ENCODE measurements around the gene TMEM238. TPM values are rescaled to one million over a fixed set of nuclear protein-coding genes. Genes with fewer than 3 reads are reported as not detected.
A peak's percentile ranks its signal among the peaks of the same experiment; 100 is the strongest.

Gene TMEM238
- total and polyA plus RNA-seq, 10 of the 15 experiments (the other 5 are each of a cell fraction or from before 2014, with no cell fraction given), result 0.05 to 16.9 (median 0.58) TPM; not detected in 1

GRCh38 chr19:55400281-55401087, 16.4 kb upstream of the TMEM238 start:
- H3K9me3 ChIP-seq (replicated peaks; ENCODE audit: control insufficient read depth, insufficient read depth, low read length), result no peaks in the 10 kb centered on the region
- no peak overlapping the region for H3K9ac ChIP-seq (ENCODE audit: control insufficient read depth, insufficient read depth, low read length)
- H3K36me3 ChIP-seq (ENCODE audit: control insufficient read depth in 2 of 2, insufficient read depth in 2 of 2, low read length in 1 of 2), result peaks cover 17 to 22% of the 10 kb centered on the region in 2 experiments; a peak in 3 of 4 replicates
- peaks cover 15% of the 10 kb centered on the region for H3K4me1 ChIP-seq (ENCODE audit: control insufficient read depth, insufficient read depth, low read length)
- in situ Hi-C loops (cut with MboI), result no loop called here
- 82% methylated on average over 14 of the region's 14 CpGs for WGBS (ENCODE audit: insufficient coverage, insufficient replicate concordance, low lambda C conversion rate, missing lambda C conversion rate)
- no peak overlapping the region for H3K4me3 ChIP-seq
- H3K79me2 ChIP-seq (ENCODE audit: control insufficient read depth, insufficient read depth, low read length), result peaks cover 20% of the 10 kb centered on the region
- ChIA-PET CTCF (no interaction called here), RAD21 (ENCODE audit: unreplicated experiment) (interaction anchor here (1.1 kb wide), 1 partner anchor 99 kb away, joined by 3 read pairs; no protein-coding TSS in a partner anchor), SMC1A (ENCODE audit: uncharacterized antibody, unreplicated experiment) (interaction anchor here (1.3 to 2.1 kb wide), 2 partner anchors 9 to 10 kb away, joined by 3 to 5 read pairs; no protein-coding TSS in a partner anchor), POLR2A (interaction anchor here (1.2 kb wide), 1 partner anchor 16 kb away, joined by 3 read pairs; no protein-coding TSS in a partner anchor)
- FAIRE-seq (no peak), DNase-seq (ENCODE audit: low read depth, low spot score) (no peak), ATAC-seq (no peak)
- H2AFZ ChIP-seq (ENCODE audit: control insufficient read depth, low read depth, low read length), result no peak overlapping the region
- H3K4me2 ChIP-seq (ENCODE audit: control insufficient read depth, insufficient read depth), result no peak overlapping the region
- peaks cover 3% of the 10 kb centered on the region for H4K20me1 ChIP-seq (ENCODE audit: control insufficient read depth, insufficient read depth)
- H3K27ac ChIP-seq (ENCODE audit: control insufficient read depth, insufficient read depth), result no peak overlapping the region
- no peaks in the 10 kb centered on the region for H3K27me3 ChIP-seq (replicated peaks in 1 of 2; ENCODE audit: control insufficient read depth in 2 of 2, insufficient read depth in 2 of 2, low read length in 1 of 2)
- intact Hi-C loops (cut with micrococcal nuclease; ENCODE audit: unreplicated experiment), result no loop called here
- BruUV-seq (replicated peaks), result no TSS peak
- TF ChIP-seq MYB (IDR thresholded peaks at IDR 0.05; ENCODE audit: borderline replicate concordance, low read depth, low read length) (no peak), POLR2A (IDR thresholded peaks at IDR 0.05; ENCODE audit: low read depth, low read length) (peak; percentile 21)

- peaks cover 3% of the 10 kb centered on the region; the same call in 1 of the 2 replicates for H4K20me1 ChIP-seq (ENCODE audit: control insufficient read depth, insufficient read depth)
- POLR2A ChIA-PET, result interaction anchor here (0.6 kb wide), 1 partner anchor 241 kb away, joined by 4 read pairs; no protein-coding TSS in a partner anchor
- no TSS peak for BruUV-seq (replicated peaks)
Observed at GRCh38 chr19:55398200-55398925, 14.3 kb upstream of the TMEM238 start.

More at GRCh38 chr19:55398200-55398925, 14.3 kb upstream of the TMEM238 start:
- H3K9me3 ChIP-seq (replicated peaks; ENCODE audit: control insufficient read depth, insufficient read depth, low read length), result no peaks in the 10 kb centered on the region
- WGBS (ENCODE audit: insufficient coverage, insufficient replicate concordance, low lambda C conversion rate, missing lambda C conversion rate), result 28% methylated on average over 12 of the region's 12 CpGs
- H3K4me3 ChIP-seq, result peak overlapping the region; percentile 17; the same call in 1 of the 2 replicates
- FAIRE-seq, result peak; percentile 65
- H3K9ac ChIP-seq (ENCODE audit: control insufficient read depth, insufficient read depth, low read length), result no peak overlapping the region
- ATAC-seq, result peak; percentile 74
- no peaks in the 10 kb centered on the region for H3K27me3 ChIP-seq (replicated peaks in 1 of 2; ENCODE audit: control insufficient read depth in 2 of 2, insufficient read depth in 2 of 2, low read length in 1 of 2)
- peaks cover 8% of the 10 kb centered on the region for H3K4me1 ChIP-seq (ENCODE audit: control insufficient read depth, insufficient read depth, low read length)
- ChIA-PET CTCF (interaction anchor here (0.9 to 1.6 kb wide), 2 partner anchors 14 kb away, joined by 3 to 4 read pairs; partner anchors contain the start of gene TMEM238), SMC1A (ENCODE audit: uncharacterized antibody, unreplicated experiment) (no interaction called here), RAD21 (ENCODE audit: unreplicated experiment) (no interaction called here)
- no peak for TF ChIP-seq ZNF274 (IDR thresholded peaks at IDR 0.05; ENCODE audit: insufficient read depth, insufficient read length)
- TF ChIP-seq ATF7 (IDR thresholded peaks at IDR 0.05; ENCODE audit: low read depth), result 0 out of 2 replicates have a peak, but pooled peaks have one; percentile 23
- no peak for TF ChIP-seq EED (IDR thresholded peaks at IDR 0.05; ENCODE audit: low read depth)
- no peak for TF ChIP-seq CREM (IDR thresholded peaks at IDR 0.05; ENCODE audit: low read depth)
- TF ChIP-seq RUNX3 (IDR thresholded peaks at IDR 0.05; ENCODE audit: low read length), result peak; percentile 11; the same call in 1 of the 2 replicates
- peak; percentile 53; the same call in 1 of the 2 replicates for TF ChIP-seq JUNB (IDR thresholded peaks at IDR 0.05)
- TF ChIP-seq RBBP5 (conservative IDR thresholded peaks at IDR 0.05), result no peak
- no peak for TF ChIP-seq PKNOX1 (IDR thresholded peaks at IDR 0.05)
- TF ChIP-seq CBX5 (IDR thresholded peaks at IDR 0.05; ENCODE audit: low read depth), result 0 out of 2 replicates have a peak, but pooled peaks have one; percentile 38
- no peak for TF ChIP-seq SIX5 (IDR thresholded peaks at IDR 0.05; ENCODE audit: low read depth, low read length, severe bottlenecking)
- peak; percentile 60; the same call in 1 of the 2 replicates for TF ChIP-seq IRF4 (IDR thresholded peaks at IDR 0.05; ENCODE audit: low read depth, low read length)
- no peak for TF ChIP-seq ZZZ3 (IDR thresholded peaks at IDR 0.05; ENCODE audit: control insufficient read depth, insufficient read length, low read depth)
- TF ChIP-seq MAX (IDR thresholded peaks at IDR 0.05; ENCODE audit: low read depth, low read length), result no peak
- no peak for TF ChIP-seq RAD51 (IDR thresholded peaks at IDR 0.05)
- H3K36me3 ChIP-seq (ENCODE audit: control insufficient read depth in 2 of 2, insufficient read depth in 2 of 2, low read length in 1 of 2), result peaks cover 11 to 19% of the 10 kb centered on the region in 2 experiments; a peak in 3 of 4 replicates
- H3K4me2 ChIP-seq (ENCODE audit: control insufficient read depth, insufficient read depth), result peak overlapping the region; percentile 60
- intact Hi-C loops (cut with micrococcal nuclease; ENCODE audit: unreplicated experiment), result no loop called here
- in situ Hi-C loops (cut with MboI), result no loop called here
- no peak overlapping the region for H2AFZ ChIP-seq (ENCODE audit: control insufficient read depth, low read depth, low read length)
- no peak overlapping the region for H3K27ac ChIP-seq (ENCODE audit: control insufficient read depth, insufficient read depth)
- DNase-seq (ENCODE audit: low read depth, low spot score), result no peak
- H3K79me2 ChIP-seq (ENCODE audit: control insufficient read depth, insufficient read depth, low read length), result peaks cover 7% of the 10 kb centered on the region
